ENCODE data around the gene C6.

GRCh38 chr5:41120600-41120999, 92.7 kb downstream of the C6 start:
- TF ChIP-seq CTCF (IDR thresholded peaks at IDR 0.05): no peak
- TF ChIP-seq EZH2 (IDR thresholded peaks at IDR 0.05; ENCODE audit: borderline replicate concordance, insufficient read depth, low read depth, low read length, poor library complexity, severe bottlenecking): no peak
